Body of pancreas (tissue), 4 donors: ENCODE data around the gene GAPT. TPM values are rescaled to one million over a fixed set of nuclear protein-coding genes. Genes with fewer than 3 reads are reported as not detected.

Source experiments
- ATAC-seq: fragments of 150-250 bp; one replicate; pipeline ENCODE4 v1.9.1; 2016
- DNase-seq, 4 donors: peaks; one replicate each; pipeline ENCODE4 v3.0.0-alpha.2; 2019
- H3K27ac ChIP-seq, 4 donors: fragments of 200-600 bp; sonication (generic); 1 replicate in 3 of 4; 2 replicates in 1 of 4; pipeline versions ENCODE4 v1.5.1 to v1.6.1; 2016 to 2019; ENCODE audit warnings: mild to moderate bottlenecking in 1 of 4, mixed read lengths in 1 of 4, moderate library complexity in 1 of 4
- H3K27me3 ChIP-seq, 2 donors: fragments of 200-600 bp; sonication (generic); one replicate each; pipeline ENCODE4 v1.6.0; 2016; ENCODE audit warnings: mild to moderate bottlenecking in 1 of 2
- H3K36me3 ChIP-seq, 2 donors: fragments of 200-600 bp; sonication (generic); replicated peaks in 1 of 2; 2 replicates each; pipeline ENCODE4 v1.5.1; 2016; ENCODE audit warnings: low read depth in 2 of 2; ENCODE audit not compliant: insufficient read depth in 1 of 2
- H3K4me1 ChIP-seq: fragments of 200-600 bp; sonication (generic); one replicate; pipeline ENCODE4 v1.6.0; 2016
- H3K4me3 ChIP-seq, 2 donors: fragments of 200-600 bp; sonication (generic); 1 replicate in 1 of 2; 2 replicates in 1 of 2; pipeline ENCODE4 v1.5.1; 2016 to 2019
- H3K9me3 ChIP-seq, 3 donors: fragments of 200-600 bp; sonication (generic); 1 replicate in 2 of 3; 2 replicates in 1 of 3; pipeline ENCODE4 v1.5.1; 2016
- CTCF ChIP-seq, 7 experiments: fragments of 450-650 bp in 4 of 7; fragments of 200-600 bp in 3 of 7; sonication (generic) in 3 of 7; IDR thresholded peaks; one replicate each; pipeline ENCODE4 v1.5.1; 2016 to 2019; ENCODE audit warnings: antibody characterized with exemption in 7 of 7
- POLR2A ChIP-seq, 3 donors: fragments of 450-650 bp; IDR thresholded peaks; one replicate each; pipeline ENCODE4 v1.6.1; 2016; ENCODE audit warnings: antibody characterized with exemption in 3 of 3, mild to moderate bottlenecking in 2 of 3
- WGBS, 2 donors: methylation state at CpG; one replicate each; pipeline ENCODE4 v1.1.5; 2017; 5-methylcytosine and 5-hydroxymethylcytosine counted together
- intact Hi-C: fragments of 100-400 bp; cut with DNase I; formaldehyde crosslinking; loops from one replicate; pipeline ENCODE4 v1.15.1; 2023
- total RNA-seq, 2 donors: library from RNA; depleted of rRNA; stranded (reverse); fragments of >200 nt; gene quantifications; one replicate each; pipeline ENCODE4 v1.1.0, GENCODE V29; 2016

The GAPT gene
- 1 to 10 TPM in 1 of 2 donors, not detected in 1; 1.3 TPM for total RNA-seq

- H3K4me3 ChIP-seq: no peak within 1 kb of the TSS
- no peak for ATAC-seq
Observed at GRCh38 chr5:58491216-58491892, at the start of gene GAPT. TSS of gene GAPT (plus strand) at chr5:58491435. CDS start at chr5:58494537, 3,102 bp downstream.

GRCh38 chr5:58444805-58445204, 46.4 kb upstream of the GAPT start:
- H3K27ac ChIP-seq: no peak overlapping the region
- H3K27me3 ChIP-seq: no peaks in the 10 kb centered on the region
- TF ChIP-seq POLR2A (IDR thresholded peaks at IDR 0.05): no peak
- no peak for TF ChIP-seq CTCF (IDR thresholded peaks at IDR 0.05)
- H3K4me3 ChIP-seq: no peak overlapping the region
- peaks cover 17% of the 10 kb centered on the region for H3K4me1 ChIP-seq
- H3K9me3 ChIP-seq: no peaks in the 10 kb centered on the region
- DNase-seq (no peak), ATAC-seq (no peak)
- H3K36me3 ChIP-seq: no peaks in the 10 kb centered on the region
- intact Hi-C loops: no loop called here

More at GRCh38 chr5:58491216-58491892, at the start of gene GAPT:
- peaks cover 0 to 4% of the 10 kb centered on the region in 2 donors for H3K27me3 ChIP-seq
- H3K9me3 ChIP-seq: no peaks in the 10 kb centered on the region
- DNase-seq: no peak
- WGBS, 2 donors: 62 to 80% methylated on average over 6 of the region's 6 CpGs
- intact Hi-C loops: loop anchor here (10.0 kb wide), 1 partner anchor 363 kb away; no protein-coding TSS in a partner anchor
- TF ChIP-seq CTCF (IDR thresholded peaks at IDR 0.05) (no peak), POLR2A (IDR thresholded peaks at IDR 0.05) (no peak)
- no peaks in the 10 kb centered on the region for H3K36me3 ChIP-seq
- H3K27ac ChIP-seq: no peak within 1 kb of the TSS
- no peaks in the 10 kb centered on the region for H3K4me1 ChIP-seq

GRCh38 chr5:58446024-58446423, 45.2 kb upstream of the GAPT start:
- intact Hi-C loops: no loop called here
- H3K4me3 ChIP-seq: no peak overlapping the region
- H3K9me3 ChIP-seq: no peaks in the 10 kb centered on the region
- ATAC-seq (no peak), DNase-seq (no peak)
- no peaks in the 10 kb centered on the region for H3K36me3 ChIP-seq
- H3K4me1 ChIP-seq: peaks cover 7% of the 10 kb centered on the region
- H3K27ac ChIP-seq: no peak overlapping the region
- TF ChIP-seq CTCF (IDR thresholded peaks at IDR 0.05): no peak
- no peak for TF ChIP-seq POLR2A (IDR thresholded peaks at IDR 0.05)
- WGBS, 2 donors: 82 to 91% methylated on average over 10 of the region's 10 CpGs
- H3K27me3 ChIP-seq: no peaks in the 10 kb centered on the region

GRCh38 chr5:58447226-58447625, 44.0 kb upstream of the GAPT start:
- ATAC-seq (no peak), DNase-seq (no peak)
- Histone ChIP-seq H3K27ac (no peak overlapping the region), H3K27me3 (no peaks in the 10 kb centered on the region), H3K9me3 (no peaks in the 10 kb centered on the region), H3K4me3 (no peak overlapping the region), H3K36me3 (no peaks in the 10 kb centered on the region), H3K4me1 (no peaks in the 10 kb centered on the region)
- intact Hi-C loops: no loop called here
- WGBS, 2 donors: 80 to 81% methylated on average over 2 of the region's 2 CpGs
- no peak for TF ChIP-seq CTCF (IDR thresholded peaks at IDR 0.05)
- TF ChIP-seq POLR2A (IDR thresholded peaks at IDR 0.05): no peak

- DNase-seq: no peak
- Histone ChIP-seq H3K27ac (no peak overlapping the region), H3K4me1 (peaks cover 6% of the 10 kb centered on the region), H3K36me3 (peaks cover 4 to 6% of the 10 kb centered on the region in 2 donors), H3K27me3 (no peaks in the 10 kb centered on the region), H3K9me3 (no peaks in the 10 kb centered on the region), H3K4me3 (no peak overlapping the region)
- intact Hi-C loops: no loop called here
- ATAC-seq: no peak
- WGBS, 2 donors: 81 to 82% methylated on average over 3 of the region's 3 CpGs
- TF ChIP-seq CTCF (IDR thresholded peaks at IDR 0.05): no peak
- no peak for TF ChIP-seq POLR2A (IDR thresholded peaks at IDR 0.05)
Observed at GRCh38 chr5:58450018-58450417, 41.2 kb upstream of the GAPT start.
